Neuron (in vitro differentiated cells): ENCODE results near the gene ID1.
"Not testable (repeated sequence)": the region's sequence is repeated elsewhere in the genome, so short reads cannot be mapped to it uniquely, and the experiment has no call there.

Experiments
- H2AFZ ChIP-seq: one replicate; pipeline ENCODE4 v1.6.1; 2013; ENCODE audit warnings: low read depth, mild to moderate bottlenecking, inconsistent platforms, low read length, moderate library complexity
- H3K27me3 ChIP-seq: one replicate; pipeline ENCODE4 v1.6.1; 2013; ENCODE audit warnings: low read length; ENCODE audit not compliant: insufficient read depth
- H3K36me3 ChIP-seq: one replicate; pipeline ENCODE4 v1.6.1; 2013; ENCODE audit warnings: low read length; ENCODE audit not compliant: insufficient read depth
- H3K4me1 ChIP-seq: one replicate; pipeline ENCODE4 v1.6.1; 2013; ENCODE audit warnings: low read length; ENCODE audit not compliant: insufficient read depth
- H3K4me3 ChIP-seq: 2 replicates; pipeline ENCODE4 v1.5.1; 2013; ENCODE audit warnings: mild to moderate bottlenecking, low read length, moderate library complexity
- H3K9me3 ChIP-seq: one replicate; pipeline ENCODE4 v1.6.1; 2013; ENCODE audit warnings: low read length

ID1 gene

DNA sequence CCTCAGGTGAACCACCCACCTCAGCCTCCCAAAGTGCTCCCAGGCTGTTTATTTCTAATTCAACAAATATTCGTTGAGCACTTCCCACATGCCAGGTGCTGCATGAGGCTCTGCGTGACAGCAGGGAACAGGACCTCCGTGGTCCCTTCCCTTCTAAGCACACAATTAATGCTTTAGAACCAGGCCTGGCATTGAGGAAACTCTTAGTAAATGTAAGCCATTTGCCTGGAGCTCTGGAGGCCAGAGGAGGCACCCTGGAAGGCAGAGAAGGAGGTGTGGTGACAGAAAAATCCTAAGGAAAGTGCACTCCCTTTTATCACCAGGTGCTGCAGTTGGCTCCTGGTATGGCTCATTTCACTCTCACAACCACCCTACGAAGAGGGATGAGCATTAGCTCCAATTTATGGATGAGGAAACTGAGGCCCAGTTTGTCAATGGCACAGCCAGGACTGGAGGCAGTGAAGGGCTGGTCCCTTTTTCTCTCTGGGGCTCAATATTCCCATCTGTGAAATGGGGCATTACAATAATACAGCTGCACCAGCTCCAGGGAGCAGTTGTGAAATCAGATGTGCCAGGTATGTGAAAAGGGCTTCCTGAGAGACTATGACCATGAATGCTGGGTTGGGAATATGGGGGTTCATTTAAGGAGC lies 8.1 kb upstream of the ID1 start:
- H3K9me3 ChIP-seq, result no peaks in the 10 kb centered on the region
- no peaks in the 10 kb centered on the region for H3K36me3 ChIP-seq
- no peak overlapping the region for H3K4me3 ChIP-seq
- no peaks in the 10 kb centered on the region for H3K27me3 ChIP-seq
- H3K4me1 ChIP-seq, result peaks cover 11% of the 10 kb centered on the region
- H2AFZ ChIP-seq, result no peak overlapping the region

DNA sequence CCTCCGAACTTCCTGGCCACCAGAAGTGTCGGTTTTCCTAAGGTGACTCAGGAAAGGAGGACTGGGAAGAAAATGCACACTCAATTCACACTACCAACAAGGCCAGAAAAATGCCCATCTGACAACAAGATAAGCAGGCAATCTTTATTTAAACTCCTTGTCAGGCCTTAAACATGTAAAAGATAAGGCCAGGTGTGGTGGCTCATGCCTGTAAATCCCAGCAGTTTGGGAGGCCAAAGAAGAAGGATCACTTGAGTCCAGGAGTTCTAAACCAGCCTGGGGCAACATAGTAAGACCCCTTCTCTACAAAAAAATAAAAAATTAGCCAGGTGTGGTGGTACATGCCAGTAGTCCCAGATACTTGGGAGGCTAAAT lies 7.6 kb upstream of the ID1 start:
- no peaks in the 10 kb centered on the region for H3K36me3 ChIP-seq
- no peaks in the 10 kb centered on the region for H3K27me3 ChIP-seq
- no peak overlapping the region for H2AFZ ChIP-seq
- no peaks in the 10 kb centered on the region for H3K9me3 ChIP-seq
- H3K4me1 ChIP-seq, result peaks cover 11% of the 10 kb centered on the region
- H3K4me3 ChIP-seq, result no peak overlapping the region

GRCh38 chr20:31602431-31602778 lies 2.7 kb upstream of the ID1 start:
- Histone ChIP-seq H3K36me3 (no peaks in the 10 kb centered on the region), H3K4me3 (no peak overlapping the region), H2AFZ (no peak overlapping the region), H3K4me1 (peaks cover 24% of the 10 kb centered on the region), H3K27me3 (peaks cover 19% of the 10 kb centered on the region), H3K9me3 (no peaks in the 10 kb centered on the region)

GRCh38 chr20:31602779-31603441 lies 2.2 kb upstream of the ID1 start:
- Histone ChIP-seq H3K36me3 (no peaks in the 10 kb centered on the region), H3K27me3 (peaks cover 24% of the 10 kb centered on the region)

DNA sequence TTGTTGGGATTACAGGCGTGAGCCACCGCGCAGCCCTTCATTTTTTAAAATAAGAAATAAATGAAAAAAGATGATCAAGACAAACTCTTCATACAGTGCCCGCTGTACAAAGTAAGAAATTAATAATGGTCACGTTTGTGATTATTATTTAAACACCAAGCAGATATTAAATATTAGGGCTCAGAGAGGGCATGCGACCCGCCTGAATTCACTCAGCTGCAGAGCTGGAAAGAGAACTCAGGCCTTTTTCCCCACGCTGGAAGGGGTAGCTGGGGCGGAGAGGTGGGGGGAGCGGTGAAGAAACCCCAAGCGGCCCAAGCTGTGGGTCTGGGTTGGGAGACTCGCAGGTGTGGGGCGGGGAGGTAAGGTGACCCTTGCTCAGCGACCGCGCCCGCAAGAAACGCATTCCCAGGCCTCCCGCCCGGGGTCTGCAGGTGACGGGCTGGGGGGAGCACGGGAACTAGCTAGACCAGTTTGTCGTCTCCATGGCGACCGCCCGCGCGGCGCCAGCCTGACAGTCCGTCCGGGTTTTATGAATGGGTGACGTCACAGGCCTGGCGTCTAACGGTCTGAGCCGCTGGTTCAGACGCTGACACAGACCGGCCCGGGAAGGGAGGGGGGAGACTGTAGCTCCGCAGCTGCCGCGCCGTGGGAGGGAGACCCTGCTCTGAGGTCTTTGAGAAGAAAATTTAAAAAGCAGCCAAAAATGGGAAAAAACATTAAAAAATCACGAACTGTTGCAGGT lies 1.1 kb upstream of the ID1 start:
- H3K4me3 ChIP-seq, result peak overlapping the region; percentile 64
- no peak overlapping the region for H2AFZ ChIP-seq
- H3K27me3 ChIP-seq, result peaks cover 32% of the 10 kb centered on the region
- peaks cover 36% of the 10 kb centered on the region for H3K4me1 ChIP-seq
- no peaks in the 10 kb centered on the region for H3K9me3 ChIP-seq
- no peaks in the 10 kb centered on the region for H3K36me3 ChIP-seq

More at GRCh38 chr20:31602779-31603441, 2.2 kb upstream of the ID1 start:
- Histone ChIP-seq H3K9me3 (no peaks in the 10 kb centered on the region), H2AFZ (no peak overlapping the region), H3K4me1 (peaks cover 26% of the 10 kb centered on the region), H3K4me3 (no peak overlapping the region)

- H3K36me3 ChIP-seq, result no peaks in the 10 kb centered on the region
- peaks cover 36% of the 10 kb centered on the region for H3K4me1 ChIP-seq
- no peaks in the 10 kb centered on the region for H3K9me3 ChIP-seq
- H2AFZ ChIP-seq, result no peak overlapping the region
- H3K4me3 ChIP-seq, result peak overlapping the region; percentile 64
- H3K27me3 ChIP-seq, result peaks cover 36% of the 10 kb centered on the region
Measured at GRCh38 chr20:31604567-31605030, 490 bp upstream of the ID1 start.

- H2AFZ ChIP-seq, result peak overlapping the region; percentile 4
- peaks cover 36% of the 10 kb centered on the region for H3K4me1 ChIP-seq
- H3K36me3 ChIP-seq, result no peaks in the 10 kb centered on the region
- peak overlapping the region; percentile 64 for H3K4me3 ChIP-seq
- peaks cover 36% of the 10 kb centered on the region for H3K27me3 ChIP-seq
- H3K9me3 ChIP-seq, result no peaks in the 10 kb centered on the region
Measured at GRCh38 chr20:31605902-31606803, 1.1 kb downstream of the ID1 start.

DNA sequence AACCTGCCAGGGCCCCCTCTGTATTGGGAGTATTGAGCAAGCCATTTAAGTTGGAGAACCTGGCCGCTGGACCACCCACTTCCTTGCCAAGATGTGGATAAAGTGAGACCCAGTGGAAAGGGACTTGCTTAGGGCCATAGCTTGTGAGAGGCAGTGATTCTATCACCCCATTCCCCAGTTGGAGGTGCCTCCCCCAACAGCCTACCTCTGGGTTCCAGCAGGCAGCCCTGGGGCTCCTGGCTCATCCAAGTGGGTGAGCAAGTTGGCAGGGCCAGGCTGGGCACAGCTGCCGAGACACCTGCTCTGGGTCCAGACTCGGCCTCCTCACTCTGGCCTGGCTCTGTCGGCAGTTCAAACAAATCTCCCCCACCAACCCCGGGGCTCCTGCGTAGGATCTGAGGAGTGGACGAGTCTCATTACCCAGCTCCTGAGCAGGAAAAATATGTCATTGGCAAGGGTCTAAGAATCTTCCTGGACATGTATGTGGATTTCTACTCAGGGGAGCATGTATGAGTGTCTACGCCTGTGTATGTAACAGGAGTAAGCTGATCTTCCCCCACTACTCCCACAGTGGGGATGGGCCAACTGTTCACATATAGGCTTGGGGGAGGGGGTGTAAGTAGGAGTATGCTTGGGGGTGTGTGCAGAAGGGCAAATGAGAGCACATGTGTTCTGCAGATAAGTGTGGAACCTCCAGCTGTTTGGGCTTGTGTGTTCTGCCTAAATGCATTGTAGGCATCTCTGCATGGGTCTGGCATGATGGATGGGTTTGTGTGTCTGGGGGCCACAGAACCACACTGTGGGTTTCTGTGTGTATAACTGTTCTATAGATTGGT lies 1.9 kb downstream of the ID1 start:
- H3K9me3 ChIP-seq, result no peaks in the 10 kb centered on the region
- peaks cover 36% of the 10 kb centered on the region for H3K27me3 ChIP-seq
- H2AFZ ChIP-seq, result no peak overlapping the region
- no peaks in the 10 kb centered on the region for H3K36me3 ChIP-seq
- peak overlapping the region; percentile 64 for H3K4me3 ChIP-seq
- H3K4me1 ChIP-seq, result peaks cover 36% of the 10 kb centered on the region

GRCh38 chr20:31607640-31608250 lies 2.7 kb downstream of the ID1 start:
- H3K36me3 ChIP-seq, result no peaks in the 10 kb centered on the region
- no peak overlapping the region for H3K4me3 ChIP-seq
- no peaks in the 10 kb centered on the region for H3K9me3 ChIP-seq
- H2AFZ ChIP-seq, result no peak overlapping the region
- H3K27me3 ChIP-seq, result peaks cover 36% of the 10 kb centered on the region
- peaks cover 36% of the 10 kb centered on the region for H3K4me1 ChIP-seq

DNA sequence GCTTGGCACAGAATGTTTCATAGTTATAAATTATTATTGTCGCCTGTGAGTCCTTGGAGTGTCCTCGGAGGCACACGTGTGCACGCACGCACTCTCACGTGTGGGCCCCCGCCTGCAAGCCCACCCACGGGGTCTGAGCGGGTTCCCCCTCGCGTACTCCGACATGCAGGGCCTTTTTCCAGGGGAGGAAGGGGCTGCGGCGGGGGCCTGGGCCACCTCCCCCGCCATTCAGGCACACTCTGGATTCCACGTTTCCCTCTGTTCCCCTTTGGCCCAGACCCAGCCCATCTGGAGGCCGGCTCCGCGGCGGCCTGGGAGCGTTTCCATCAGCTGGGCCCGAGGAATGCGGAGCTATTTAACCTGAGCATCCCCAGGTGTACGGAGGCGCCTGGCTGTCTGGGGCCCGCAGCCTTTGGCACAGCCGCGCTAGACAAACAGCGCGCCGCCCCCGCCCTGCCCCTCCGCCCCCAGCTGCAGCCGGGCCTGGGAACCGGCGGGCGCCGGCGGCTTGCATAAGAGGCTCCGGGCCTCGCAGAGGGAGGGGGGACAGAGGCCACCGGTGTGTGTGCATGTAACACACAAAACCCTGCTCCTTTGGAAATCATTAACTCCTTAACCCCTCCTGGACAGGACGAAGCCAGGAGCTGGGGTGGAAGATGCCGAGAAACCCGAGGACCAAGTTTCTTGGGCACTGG lies 3.3 kb downstream of the ID1 start:
- no peaks in the 10 kb centered on the region for H3K36me3 ChIP-seq
- H3K4me1 ChIP-seq, result peaks cover 36% of the 10 kb centered on the region
- H3K27me3 ChIP-seq, result peaks cover 36% of the 10 kb centered on the region
- peak overlapping the region; percentile 19 for H3K4me3 ChIP-seq
- H2AFZ ChIP-seq, result peak overlapping the region; percentile 30
- no peaks in the 10 kb centered on the region for H3K9me3 ChIP-seq

DNA sequence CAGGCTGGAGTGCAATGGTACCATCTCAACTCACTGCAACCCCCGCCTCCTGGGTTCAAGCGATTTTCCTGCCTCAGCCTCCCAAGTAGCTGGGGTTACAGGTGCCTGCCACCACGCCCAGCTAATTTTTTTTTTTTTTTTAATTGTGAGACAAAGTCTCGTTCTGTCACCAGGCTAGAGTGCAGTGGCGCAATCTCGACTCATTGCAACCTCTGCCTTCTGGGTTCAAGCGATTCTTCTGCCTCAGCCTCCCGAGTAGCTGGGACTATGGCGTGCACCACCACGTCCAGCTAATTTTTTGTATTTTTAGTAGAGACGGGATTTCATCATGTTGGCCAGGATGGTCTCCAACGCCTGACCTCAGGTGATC lies 7.2 kb downstream of the ID1 start:
- H3K4me1 ChIP-seq, result peaks cover 12% of the 10 kb centered on the region
- H3K36me3 ChIP-seq, H2AFZ ChIP-seq, H3K4me3 ChIP-seq, H3K9me3 ChIP-seq: not testable (repeated sequence)
- peaks cover 19% of the 10 kb centered on the region for H3K27me3 ChIP-seq
